HepG2 (cell line): ENCODE measurements around the gene PPP1CC. TPM values are rescaled to one million over a fixed set of nuclear protein-coding genes. Genes with fewer than 3 reads are reported as not detected.

Experiments
- ATAC-seq: fragments of 200-7000 bp; cut with Tn5 transposase; 3 replicates; pipeline ENCODE4 v1.9.1; 2020; ENCODE audit warnings: mild to moderate bottlenecking, moderate library complexity
- BruUV-seq: library from RNA; stranded (reverse); fragments of 400-500 nt; replicated peaks from 2 replicates; lab custom pipeline; 2021; lab: Mats Ljungman, UMichigan
- CTCF ChIA-PET: fragments of 300-600 bp; formaldehyde crosslinking; extraction: SDS; loops from one replicate; lab custom pipeline; 2021; ENCODE audit warnings: low total read pairs, inconsistent platforms, low intra/inter-chr PET ratio; lab: Yijun Ruan, JAX
- POLR2A ChIA-PET: fragments of 350-600 bp; sonication (Branson Sonifier 250); formaldehyde crosslinking; loops from one replicate; lab custom pipeline; 2020; ENCODE audit warnings: antibody characterized with exemption, inconsistent platforms; lab: Yijun Ruan, JAX
- DNase-seq: peaks from one replicate; pipeline ENCODE4 v3.0.0-alpha.2; 2015; ENCODE audit warnings: low spot score
- FAIRE-seq: peaks from 3 replicates; lab custom pipeline; 2011; peaks lifted over from hg19 to GRCh38; lab: Jason Lieb, UNC
- H2AFZ ChIP-seq: one replicate; pipeline ENCODE4 v1.6.1; 2011; ENCODE audit warnings: low read length, inconsistent platforms
- H3K27ac ChIP-seq: fragments of 300-600 bp; 3 replicates; pipeline ENCODE4 v1.8.0; 2011; ENCODE audit warnings: mixed run types, mild to moderate bottlenecking, mixed read lengths, low read length, inconsistent platforms; ENCODE audit not compliant: insufficient read depth; ENCODE audit errors: extremely low read length
- H3K27me3 ChIP-seq, 2 experiments: fragments of 200-600 bp in 1 of 2; 2 replicates in 1 of 2; 3 replicates in 1 of 2; pipeline versions ENCODE4 v1.6.0 to v1.8.0; 2011; ENCODE audit warnings: low read length in 2 of 2, mild to moderate bottlenecking in 2 of 2, moderate library complexity in 2 of 2, inconsistent platforms in 1 of 2; ENCODE audit not compliant: insufficient read depth in 2 of 2, control insufficient read depth in 1 of 2
- H3K36me3 ChIP-seq, 2 experiments: fragments of 200-600 bp in 1 of 2; replicated peaks in 1 of 2; 2 replicates in 1 of 2; 3 replicates in 1 of 2; pipeline versions ENCODE4 v1.5.1 to v1.8.0; 2011; ENCODE audit warnings: low read length in 2 of 2, inconsistent platforms in 1 of 2; ENCODE audit not compliant: insufficient read depth in 2 of 2, control insufficient read depth in 1 of 2
- H3K4me1 ChIP-seq: 2 replicates; pipeline ENCODE4 v1.5.1; 2012; ENCODE audit warnings: low read length, inconsistent platforms; ENCODE audit not compliant: insufficient read depth
- H3K4me2 ChIP-seq: 2 replicates; pipeline ENCODE4 v1.6.0; 2011; ENCODE audit warnings: low read depth, low read length, inconsistent platforms
- H3K4me3 ChIP-seq, 3 experiments: fragments of 200-600 bp in 1 of 3; sonication (generic), shearing (Covaris generic) in 1 of 3; replicated peaks in 1 of 3; 2 replicates each; pipeline ENCODE4 v1.5.1; 2011 to 2016; ENCODE audit warnings: low read length in 3 of 3, inconsistent platforms in 2 of 3, low read depth in 2 of 3, mild to moderate bottlenecking in 2 of 3, control low read depth in 1 of 3, mixed read lengths in 1 of 3; ENCODE audit not compliant: insufficient read depth in 1 of 3
- H3K79me2 ChIP-seq: one replicate; pipeline ENCODE4 v1.6.1; 2011; ENCODE audit warnings: low read length, inconsistent platforms; ENCODE audit not compliant: insufficient read depth
- H3K9ac ChIP-seq: 2 replicates; pipeline ENCODE4 v1.6.0; 2011; ENCODE audit warnings: mild to moderate bottlenecking, low read depth, low read length, inconsistent platforms; ENCODE audit not compliant: insufficient read depth
- H3K9me3 ChIP-seq: 2 replicates; pipeline ENCODE4 v1.5.1; 2012; ENCODE audit warnings: mild to moderate bottlenecking, low read length
- H4K20me1 ChIP-seq: 2 replicates; pipeline ENCODE4 v1.6.0; 2011; ENCODE audit warnings: inconsistent platforms, mild to moderate bottlenecking, low read length, moderate library complexity; ENCODE audit not compliant: insufficient read depth
- ELF3 ChIP-seq: IDR thresholded peaks from 2 replicates; pipeline ENCODE4 v1.6.1; 2016; ENCODE audit warnings: missing genetic modification reagents, missing compliant biosample characterization
- FOXJ3 ChIP-seq: sonication (generic); formaldehyde crosslinking; IDR thresholded peaks from 2 replicates; pipeline ENCODE4 v1.4.0; 2020; ENCODE audit warnings: missing genetic modification reagents, mild to moderate bottlenecking, borderline replicate concordance
- RBAK ChIP-seq: sonication (generic); formaldehyde crosslinking; IDR thresholded peaks from 2 replicates; pipeline ENCODE4 v1.5.1; 2020; ENCODE audit warnings: mild to moderate bottlenecking, missing genetic modification reagents
- SAFB2 ChIP-seq: sonication (generic); formaldehyde crosslinking; IDR thresholded peaks from 2 replicates; pipeline ENCODE4 v1.5.1; 2020; ENCODE audit warnings: missing genetic modification reagents, low read depth, mild to moderate bottlenecking, borderline replicate concordance
- SIX1 ChIP-seq: sonication (generic); formaldehyde crosslinking; IDR thresholded peaks from 2 replicates; pipeline ENCODE4 v1.4.0; 2020; ENCODE audit warnings: missing genetic modification reagents, borderline replicate concordance
- TEAD2 ChIP-seq: sonication (generic); formaldehyde crosslinking; IDR thresholded peaks from 2 replicates; pipeline ENCODE4 v1.9.0; 2021; ENCODE audit warnings: missing genetic modification reagents
- TIGD3 ChIP-seq: sonication (generic); formaldehyde crosslinking; IDR thresholded peaks from 2 replicates; pipeline ENCODE4 v1.5.1; 2020; ENCODE audit warnings: mild to moderate bottlenecking, missing genetic modification reagents, borderline replicate concordance
- TOPORS ChIP-seq: sonication (generic); formaldehyde crosslinking; IDR thresholded peaks from 2 replicates; pipeline ENCODE4 v1.8.0; 2023; ENCODE audit warnings: mild to moderate bottlenecking, missing genetic modification reagents
- ZFAT ChIP-seq: sonication (generic); formaldehyde crosslinking; conservative IDR thresholded peaks from 2 replicates; pipeline ENCODE4 v1.8.1; 2023; ENCODE audit warnings: missing genetic modification reagents, inconsistent platforms
- ZNF503 ChIP-seq: sonication (generic); formaldehyde crosslinking; IDR thresholded peaks from 2 replicates; pipeline ENCODE4 v1.4.0; 2020; ENCODE audit warnings: missing genetic modification reagents
- ZNF670 ChIP-seq: sonication (generic); formaldehyde crosslinking; IDR thresholded peaks from 2 replicates; pipeline ENCODE4 v1.8.0; 2022; ENCODE audit warnings: mild to moderate bottlenecking, missing genetic modification reagents, borderline replicate concordance
- whole genome bisulfite sequencing: methylation state at CpG from one replicate; pipeline ENCODE4 v1.1.6; 2017; ENCODE audit warnings: low lambda C conversion rate; 5-methylcytosine and 5-hydroxymethylcytosine counted together
- in situ Hi-C: cut with HindIII; loops from 2 replicates; pipeline ENCODE4 v1.10.0; 2017; ENCODE audit warnings: low pct_unique_long_range_greater_than_20kb; ENCODE audit not compliant: extremely low pct_ligation_motif_present
- intact Hi-C: fragments of 100-400 bp; cut with micrococcal nuclease; formaldehyde crosslinking; loops from one replicate; pipeline ENCODE4 v1.10.0; 2022; ENCODE audit not compliant: unreplicated experiment
- polyA plus RNA-seq, 8 experiments: library from polyadenylated mRNA; depleted of rRNA in 3 of 8; stranded (reverse) in 7 of 8; unstranded in 1 of 8; fragments of >200 nt; fragmentation: Illumina TruSeq in 4 of 8; extraction: Trizol in 4 of 8; gene quantifications; 2 replicates each; pipeline versions ENCODE4 v1.2.1 to v1.2.3, GENCODE V29; 2011 to 2016; ENCODE audit warnings: low read depth in 4 of 8, missing spikeins in 1 of 8, mixed read lengths in 1 of 8; ENCODE audit not compliant: insufficient read depth in 1 of 8
- total RNA-seq, 5 experiments: library from RNA; depleted of rRNA; stranded (reverse); fragments of >200 nt; fragmentation: Illumina TruSeq; extraction: Trizol; gene quantifications; 2 replicates each; pipeline ENCODE4 v1.2.3, GENCODE V29; 2016; ENCODE audit warnings: low read depth in 1 of 5

The PPP1CC gene
- total and polyA plus RNA-seq, 2 of the 13 experiments (the other 11 are each of a cell fraction or from before 2014, with no cell fraction given) = 178 to 187 TPM

GRCh38 chr12:110762891-110763290, 20.2 kb upstream of the PPP1CC start:
- no peak overlapping the region for H3K9ac ChIP-seq
- no peaks in the 10 kb centered on the region for H3K36me3 ChIP-seq
- ChIA-PET CTCF (no interaction called here), POLR2A (no interaction called here)
- no peaks in the 10 kb centered on the region; a peak in 1 of 5 replicates for H3K27me3 ChIP-seq
- intact Hi-C loops (no loop called here), in situ Hi-C loops (no loop called here)
- H2AFZ ChIP-seq = no peak overlapping the region
- 69% methylated on average over 3 of the region's 3 CpGs for WGBS
- DNase-seq (no peak), ATAC-seq (no peak), FAIRE-seq (no peak)
- no peaks in the 10 kb centered on the region for H3K79me2 ChIP-seq
- no peak for TF ChIP-seq ZFAT (CRISPR knock-in tag)
- no peak for TF ChIP-seq ZNF670 (CRISPR knock-in tag)
- no peak for TF ChIP-seq TEAD2 (CRISPR knock-in tag)
- no peak for TF ChIP-seq ZNF503 (CRISPR knock-in tag)
- TF ChIP-seq SAFB2 (CRISPR knock-in tag) = no peak
- TF ChIP-seq SIX1 (CRISPR knock-in tag) = no peak
- TF ChIP-seq TOPORS (CRISPR knock-in tag) = no peak
- TF ChIP-seq FOXJ3 (CRISPR knock-in tag) = no peak
- TF ChIP-seq TIGD3 = no peak
- TF ChIP-seq RBAK (CRISPR knock-in tag) = no peak
- no peak for TF ChIP-seq ELF3 (CRISPR knock-in tag)
- no peak overlapping the region for H3K27ac ChIP-seq
- no TSS peak for BruUV-seq
- H3K9me3 ChIP-seq = no peaks in the 10 kb centered on the region
- peaks cover 18% of the 10 kb centered on the region for H3K4me1 ChIP-seq
- H4K20me1 ChIP-seq = no peaks in the 10 kb centered on the region
- no peak overlapping the region for H3K4me3 ChIP-seq
- no peak overlapping the region for H3K4me2 ChIP-seq
